NCI-H146 treated with DMSO at 0.1 percent for 48 hours (cell line): Measurements from ENCODE around the gene BEND3.
"Not testable (repeated sequence)": the region's sequence is repeated elsewhere in the genome, so short reads cannot be mapped to it uniquely, and the experiment has no call there.

Experiments
- DNase-seq: peaks from one replicate; lab custom pipeline; 2025; ENCODE audit not compliant: unreplicated experiment; lab: John Stamatoyannopoulos, UW

Gene BEND3

GRCh38 chr6:107045826-107046675 is 69.3 kb downstream of the BEND3 start:
- DNase-seq, result peak; percentile 80

- no peak for DNase-seq
These were observed 82.2 kb downstream of the BEND3 start for GRCh38 chr6:107033126-107033525.

GRCh38 chr6:107032051-107032450 is 83.3 kb downstream of the BEND3 start:
- no peak for DNase-seq

- DNase-seq, result no peak
These were observed 85.2 kb downstream of the BEND3 start for GRCh38 chr6:107030151-107030550.

GRCh38 chr6:107026965-107027364 is 88.3 kb downstream of the BEND3 start:
- DNase-seq, result no peak

GRCh38 chr6:107021446-107022185 is 93.7 kb downstream of the BEND3 start:
- no peak for DNase-seq

- no peak for DNase-seq
These were observed 95.1 kb downstream of the BEND3 start for GRCh38 chr6:107020239-107020638.

- DNase-seq, result not testable (repeated sequence)
These were observed 95.7 kb downstream of the BEND3 start for GRCh38 chr6:107019628-107020027.

- no peak for DNase-seq
These were observed 96.3 kb downstream of the BEND3 start for GRCh38 chr6:107019047-107019446.
